Nephron progenitor cell (in vitro differentiated cells): ENCODE results near the gene C6orf163.

Experiments
- DNase-seq: peaks from one replicate; pipeline ENCODE4 v3.0.0; 2021
- H3K27ac Mint-ChIP-seq: 2 replicates; pipeline ENCODE4 v1.8.0; 2021; ENCODE audit warnings: mild to moderate bottlenecking, moderate library complexity, mixed read lengths
- H3K27me3 Mint-ChIP-seq: 2 replicates; pipeline ENCODE4 v1.8.0; 2021; ENCODE audit warnings: mild to moderate bottlenecking, low read depth, mixed read lengths; ENCODE audit not compliant: poor library complexity
- H3K36me3 Mint-ChIP-seq: 2 replicates; pipeline ENCODE4 v1.8.0; 2021; ENCODE audit warnings: low read depth, mixed read lengths
- H3K4me1 Mint-ChIP-seq: 2 replicates; pipeline ENCODE4 v1.8.0; 2021; ENCODE audit warnings: mixed read lengths
- H3K4me3 Mint-ChIP-seq: 2 replicates; pipeline ENCODE4 v1.8.0; 2021; ENCODE audit warnings: mild to moderate bottlenecking, moderate library complexity, mixed read lengths
- H3K9me3 Mint-ChIP-seq: 2 replicates; pipeline ENCODE4 v1.8.0; 2021; ENCODE audit warnings: mild to moderate bottlenecking, moderate library complexity, mixed read lengths
- CTCF ChIP-seq: fragments of 200-600 bp; sonication (generic); IDR thresholded peaks from 2 replicates; pipeline ENCODE4 v1.5.0; 2021; ENCODE audit warnings: antibody characterized with exemption

C6orf163 gene

GRCh38 chr6:87407901-87408720 lies 63.5 kb downstream of the C6orf163 start, which contains the start of gene CFAP206:
CFAP206 (plus strand) TSS chr6:87407972; CDS start chr6:87409840, 1,868 bp downstream.
- no peaks in the 10 kb centered on the region for H3K36me3 Mint-ChIP-seq
- peaks cover 6% of the 10 kb centered on the region for H3K4me1 Mint-ChIP-seq
- peak within 1 kb of the TSS; percentile 57 for H3K27ac Mint-ChIP-seq
- H3K9me3 Mint-ChIP-seq = no peaks in the 10 kb centered on the region
- no peak for TF ChIP-seq CTCF
- peak within 1 kb of the TSS; percentile 87 for H3K4me3 Mint-ChIP-seq
- DNase-seq = peak; percentile 83
- peaks cover 14% of the 10 kb centered on the region for H3K27me3 Mint-ChIP-seq

GRCh38 chr6:87408721-87409155 lies 64.1 kb downstream of the C6orf163 start:
- no peak for DNase-seq
- Mint-ChIP-seq H3K9me3 (no peaks in the 10 kb centered on the region), H3K4me1 (peaks cover 6% of the 10 kb centered on the region), H3K27me3 (peaks cover 14% of the 10 kb centered on the region), H3K27ac (peak overlapping the region; percentile 57), H3K4me3 (peak overlapping the region; percentile 87), H3K36me3 (no peaks in the 10 kb centered on the region)
- no peak for TF ChIP-seq CTCF
